ENCODE data around the gene FAAP24. TPM values are rescaled to one million over a fixed set of nuclear protein-coding genes. Genes with fewer than 3 reads are reported as not detected.
"Not testable (repeated sequence)": the region's sequence is repeated elsewhere in the genome, so short reads cannot be mapped to it uniquely, and the experiment has no call there.

Gene FAAP24
- total RNA-seq, 4 donors from 2014 or later = 0.82 to 1.4 (median 1.3) TPM; not detected in 1

DNA sequence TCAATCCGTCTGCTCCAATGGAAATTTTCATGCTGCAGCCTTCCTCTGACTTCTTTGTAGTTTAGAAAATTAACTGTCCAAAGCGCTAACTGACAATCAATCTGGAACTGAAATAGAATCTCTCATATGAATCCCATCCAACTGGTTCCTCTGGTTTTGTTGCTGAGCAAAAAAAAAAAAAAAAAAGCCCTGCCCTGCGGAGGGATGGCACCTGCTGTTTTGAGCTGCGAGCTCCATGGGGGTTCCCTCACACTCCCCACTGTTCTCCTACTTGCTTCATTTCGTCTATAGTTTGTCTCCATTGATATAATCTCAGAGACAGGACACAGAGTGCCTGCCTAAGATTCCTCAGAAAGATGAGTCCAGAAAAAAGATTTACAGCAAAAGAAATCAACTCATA is 33.4 kb downstream of the FAAP24 start:
- TF ChIP-seq, protein P1, sequence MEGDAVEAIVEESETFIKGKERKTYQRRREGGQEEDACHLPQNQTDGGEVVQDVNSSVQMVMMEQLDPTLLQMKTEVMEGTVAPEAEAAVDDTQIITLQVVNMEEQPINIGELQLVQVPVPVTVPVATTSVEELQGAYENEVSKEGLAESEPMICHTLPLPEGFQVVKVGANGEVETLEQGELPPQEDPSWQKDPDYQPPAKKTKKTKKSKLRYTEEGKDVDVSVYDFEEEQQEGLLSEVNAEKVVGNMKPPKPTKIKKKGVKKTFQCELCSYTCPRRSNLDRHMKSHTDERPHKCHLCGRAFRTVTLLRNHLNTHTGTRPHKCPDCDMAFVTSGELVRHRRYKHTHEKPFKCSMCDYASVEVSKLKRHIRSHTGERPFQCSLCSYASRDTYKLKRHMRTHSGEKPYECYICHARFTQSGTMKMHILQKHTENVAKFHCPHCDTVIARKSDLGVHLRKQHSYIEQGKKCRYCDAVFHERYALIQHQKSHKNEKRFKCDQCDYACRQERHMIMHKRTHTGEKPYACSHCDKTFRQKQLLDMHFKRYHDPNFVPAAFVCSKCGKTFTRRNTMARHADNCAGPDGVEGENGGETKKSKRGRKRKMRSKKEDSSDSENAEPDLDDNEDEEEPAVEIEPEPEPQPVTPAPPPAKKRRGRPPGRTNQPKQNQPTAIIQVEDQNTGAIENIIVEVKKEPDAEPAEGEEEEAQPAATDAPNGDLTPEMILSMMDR (IDR thresholded peaks at IDR 0.05) = no peak
- ATAC-seq (ENCODE audit: low FRiP score) (no peak), DNase-seq (ENCODE audit: low spot score) (no peak)

DNA sequence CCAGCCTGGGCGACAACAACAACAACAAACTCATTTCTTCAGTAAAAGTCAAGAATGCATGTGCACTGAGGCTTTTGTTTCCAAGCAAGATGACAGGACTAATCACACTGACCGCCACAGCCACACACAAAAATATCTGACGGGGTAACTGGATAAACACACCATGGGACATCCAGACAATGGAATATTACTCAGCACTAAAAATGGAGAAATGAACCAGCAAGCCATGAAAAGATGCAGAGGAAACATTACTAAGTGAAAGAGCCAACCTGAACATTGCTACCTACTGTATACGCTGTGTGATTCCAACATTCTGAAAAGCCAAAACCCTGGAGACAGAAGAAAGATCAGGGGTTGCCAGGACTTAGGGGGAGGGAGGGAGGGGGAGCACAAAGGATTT is 36.7 kb downstream of the FAAP24 start:
- DNase-seq (ENCODE audit: low spot score) (no peak), ATAC-seq (ENCODE audit: low FRiP score) (no peak)
- TF ChIP-seq, protein P1 (IDR thresholded peaks at IDR 0.05) = no peak

DNA sequence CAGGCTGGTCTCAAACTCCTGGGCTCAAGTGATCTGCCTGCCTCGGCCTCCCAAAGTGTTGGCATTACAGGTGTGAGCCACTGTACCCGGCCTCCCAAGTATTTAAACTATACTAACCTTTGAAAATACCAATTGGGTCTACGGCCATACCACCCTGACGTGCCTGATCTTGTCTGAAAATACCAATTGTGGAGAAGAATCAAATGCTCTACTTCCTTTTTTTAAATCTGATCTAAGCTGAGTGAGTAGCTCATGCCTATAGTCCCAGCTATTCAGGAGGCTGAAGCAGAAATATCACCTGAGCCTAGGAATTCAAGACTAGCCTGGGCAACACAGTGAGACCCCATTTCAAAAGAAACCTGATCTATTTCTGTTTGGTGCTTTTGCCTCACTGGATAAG is 38.8 kb downstream of the FAAP24 start:
- DNase-seq (ENCODE audit: low spot score); ATAC-seq (ENCODE audit: low FRiP score): not testable (repeated sequence)

DNA sequence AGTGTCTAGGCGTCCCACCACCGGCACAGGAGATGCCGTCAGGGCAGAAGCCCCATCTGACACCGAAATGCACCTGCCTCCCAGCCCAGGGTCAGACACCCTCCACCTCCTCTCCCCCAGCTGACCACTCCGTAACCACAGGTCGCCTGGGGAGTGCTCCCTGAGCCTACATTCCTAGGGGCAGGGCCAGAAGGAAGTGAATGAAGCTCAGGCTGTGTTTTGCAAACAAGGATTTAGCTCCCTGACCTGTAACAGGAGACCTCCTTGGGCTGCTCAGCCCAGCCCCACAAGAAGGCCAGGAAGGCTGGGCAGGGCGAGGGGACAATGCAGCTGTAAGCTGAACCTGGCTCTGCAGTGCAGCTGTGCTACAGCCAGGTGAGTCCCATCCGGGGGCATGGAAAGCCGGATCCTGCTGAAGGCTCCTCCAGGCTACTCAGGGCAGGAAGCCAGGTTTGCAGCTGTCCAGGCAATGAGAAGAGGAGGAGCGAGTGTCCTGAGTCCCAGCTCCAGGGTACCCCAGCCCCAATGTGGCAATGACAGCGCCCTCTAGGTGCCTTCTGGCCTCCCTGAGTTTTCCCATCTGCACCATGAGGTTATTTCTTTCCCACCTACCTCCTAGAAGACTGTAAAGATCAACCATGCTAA is 50.6 kb downstream of the FAAP24 start:
- DNase-seq (ENCODE audit: low spot score) (no peak), ATAC-seq (ENCODE audit: low FRiP score) (peak; percentile 48)
- TF ChIP-seq, protein P1 (IDR thresholded peaks at IDR 0.05) = no peak

DNA sequence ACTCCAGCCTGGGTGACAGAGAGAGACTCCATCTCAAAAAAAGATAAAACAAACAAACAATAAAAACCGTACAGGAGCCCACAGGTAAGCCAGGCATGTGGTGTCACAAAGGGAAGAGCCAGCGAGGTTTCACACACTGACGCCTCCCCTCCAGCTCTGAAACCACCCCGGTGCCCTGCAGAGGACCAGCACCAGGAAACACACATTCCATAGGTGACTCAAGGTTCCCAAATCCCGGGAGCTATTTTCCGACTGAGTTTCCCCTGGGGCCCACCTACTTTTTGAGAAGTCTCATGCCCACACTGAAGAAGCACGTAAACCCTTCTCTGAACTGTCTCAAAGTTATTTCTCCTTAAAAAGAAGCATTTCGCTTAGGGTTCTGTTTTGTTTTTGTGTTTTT is 52.4 kb downstream of the FAAP24 start:
- ATAC-seq (ENCODE audit: low FRiP score) (no peak), DNase-seq (ENCODE audit: low spot score) (no peak)
- TF ChIP-seq, protein P1 (IDR thresholded peaks at IDR 0.05) = no peak

DNA sequence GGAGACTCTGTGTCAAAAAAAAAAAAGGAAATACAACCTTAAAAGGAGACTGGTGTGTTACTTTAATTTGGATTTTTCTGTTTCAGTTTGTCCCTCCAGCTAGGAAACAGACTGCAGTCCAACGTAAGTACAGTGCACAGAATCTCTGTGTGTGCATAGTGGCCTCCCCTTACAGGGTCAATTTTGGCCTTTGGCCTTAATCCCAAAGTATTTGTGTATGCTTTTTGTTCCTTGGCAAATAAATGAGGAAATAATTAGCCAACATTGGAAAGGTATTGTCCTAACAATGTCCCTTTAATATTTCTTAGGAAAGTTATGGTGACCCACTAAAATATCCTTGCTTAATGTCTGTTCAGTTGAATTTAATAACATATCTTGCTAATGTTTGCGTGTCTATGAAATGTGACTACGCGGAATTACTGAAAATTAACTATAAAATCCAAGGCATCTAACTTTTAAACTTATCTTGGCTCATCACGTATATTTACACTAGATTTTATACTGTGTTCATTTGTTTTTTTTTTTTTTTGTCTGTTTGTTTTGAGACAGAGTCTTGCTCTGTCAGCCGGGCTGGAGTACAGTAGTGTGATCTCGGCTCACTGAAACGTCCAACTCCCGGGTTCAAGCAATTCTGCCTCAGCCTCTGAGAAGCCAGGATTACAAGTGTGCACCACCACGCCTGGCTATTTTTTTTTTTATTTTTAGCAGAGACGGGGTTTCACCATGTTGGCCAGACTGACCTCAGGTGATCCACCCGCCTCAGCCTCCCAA is 53.6 kb downstream of the FAAP24 start:
- not testable (repeated sequence) for DNase-seq (ENCODE audit: low spot score); ATAC-seq (ENCODE audit: low FRiP score)

DNA sequence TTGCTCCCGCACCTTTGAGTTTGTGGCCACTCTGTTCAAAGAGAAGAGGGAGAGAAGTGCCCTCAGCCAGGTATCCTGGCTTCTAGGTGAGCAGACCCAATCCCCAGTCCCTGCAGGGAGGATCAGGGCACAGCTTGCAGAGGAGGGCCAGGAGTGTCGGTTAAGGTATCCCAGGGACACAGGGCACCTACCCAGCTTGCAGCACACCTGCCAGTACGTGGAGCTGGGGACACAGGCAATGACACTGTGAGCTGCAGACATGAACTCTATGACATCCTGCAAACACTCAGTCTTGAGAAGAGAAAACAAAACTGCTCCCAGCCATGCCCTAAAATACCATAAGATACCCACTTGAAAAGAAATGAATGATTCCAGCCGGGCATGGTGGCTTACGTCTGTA is 54.6 kb downstream of the FAAP24 start:
- not testable (repeated sequence) for DNase-seq (ENCODE audit: low spot score); ATAC-seq (ENCODE audit: low FRiP score)

Other genes starting within 250 kb of the FAAP24 start
- gene SLC7A9, start 102.5 kb upstream of the FAAP24 start, total RNA-seq = 1 to 10 TPM in 1 of 4 donors, under 1 TPM in 1, not detected in 2; 0.36 to 1.4 TPM
- 10 to 100 TPM in 3 of 4 donors, 1 to 10 TPM in 1; 8.2 to 11.9 (median 10.5) TPM for gene CEP89, start 284 bp upstream of the FAAP24 start, total RNA-seq
- 10 to 100 TPM in 2 of 4 donors, 1 to 10 TPM in 2; 5.7 to 24.0 (median 14.1) TPM for gene RHPN2, start 92.6 kb downstream of the FAAP24 start, total RNA-seq
- gene GPATCH1, start 108.9 kb downstream of the FAAP24 start, total RNA-seq = 1 to 10 TPM; 4.5 to 7.6 (median 5.5) TPM
- not detected for gene WDR88, start 159.9 kb downstream of the FAAP24 start, total RNA-seq
- gene LRP3, start 222.1 kb downstream of the FAAP24 start, total RNA-seq = 10 to 100 TPM; 19.1 to 61.8 (median 28.3) TPM

All from omental fat pad (tissue), 4 donors.